Omental fat pad (tissue), 4 donors: ENCODE data around the gene ITGA1. TPM values are rescaled to one million over a fixed set of nuclear protein-coding genes. Genes with fewer than 3 reads are reported as not detected.
A peak's percentile ranks its signal among the peaks of the same experiment; 100 is the strongest.
"Not testable (repeated sequence)": the region's sequence is repeated elsewhere in the genome, so short reads cannot be mapped to it uniquely, and the experiment has no call there.

ENCODE experiments used
- ATAC-seq: fragments of 150-250 bp; one replicate; pipeline ENCODE4 v1.9.1; 2016; ENCODE audit warnings: mild to moderate bottlenecking, moderate library complexity; ENCODE audit not compliant: low FRiP score
- DNase-seq: peaks from one replicate; pipeline ENCODE4 v3.0.0-alpha.2; 2019; ENCODE audit warnings: low spot score
- CTCF ChIP-seq, 3 donors: fragments of 450-650 bp; IDR thresholded peaks; one replicate each; pipeline ENCODE4 v1.5.1; 2016 to 2017; ENCODE audit warnings: antibody characterized with exemption in 3 of 3, mild to moderate bottlenecking in 3 of 3, moderate library complexity in 2 of 3
- total RNA-seq, 4 donors: library from RNA; depleted of rRNA; stranded (reverse); fragments of >200 nt; gene quantifications; one replicate each; pipeline ENCODE4 v1.1.0, GENCODE V29; 2016

Gene ITGA1
- total RNA-seq, result 100 to 1,000 TPM in 1 of 4 donors, 10 to 100 TPM in 3; 23.0 to 181 (median 55.0) TPM

GRCh38 chr5:52787600-52788504 is at the start of gene ITGA1, which contains the start of gene PELO:
Gene ITGA1 (plus strand): TSS chr5:52787916. CDS start chr5:52788354, 438 bp downstream.
Gene PELO (plus strand): TSS chr5:52787916. CDS start chr5:52800395, 12,479 bp downstream.
- DNase-seq (peak; percentile 52), ATAC-seq (peak; percentile 94)

GRCh38 chr5:52738095-52738506 is 49.6 kb upstream of the ITGA1 start:
- ATAC-seq, result no peak
- no peak for TF ChIP-seq CTCF (IDR thresholded peaks at IDR 0.05)
- no peak for DNase-seq

More at GRCh38 chr5:52787600-52788504, at the start of gene ITGA1, which contains the start of gene PELO:
- no peak for TF ChIP-seq CTCF (IDR thresholded peaks at IDR 0.05)

- DNase-seq (no peak), ATAC-seq (no peak)
- no peak for TF ChIP-seq CTCF (IDR thresholded peaks at IDR 0.05)
Observed at GRCh38 chr5:52740007-52740406, 47.7 kb upstream of the ITGA1 start.

GRCh38 chr5:52743012-52743411 is 44.7 kb upstream of the ITGA1 start:
- ATAC-seq, result no peak
- DNase-seq, result no peak
- TF ChIP-seq CTCF (IDR thresholded peaks at IDR 0.05), result no peak

GRCh38 chr5:52743529-52743928 is 44.2 kb upstream of the ITGA1 start:
- TF ChIP-seq CTCF (IDR thresholded peaks at IDR 0.05), result no peak
- no peak for ATAC-seq
- DNase-seq, result no peak

GRCh38 chr5:52743970-52744369 is 43.7 kb upstream of the ITGA1 start:
- DNase-seq, result no peak
- TF ChIP-seq CTCF (IDR thresholded peaks at IDR 0.05), result no peak
- no peak for ATAC-seq

- not testable (repeated sequence) for ATAC-seq, DNase-seq
Observed at GRCh38 chr5:52744867-52745458, 42.8 kb upstream of the ITGA1 start.
